Esophagus mucosa (tissue), 1 donor: ENCODE measurements around the gene PIK3C3. TPM values are rescaled to one million over a fixed set of nuclear protein-coding genes. Genes with fewer than 3 reads are reported as not detected.
A peak's percentile ranks its signal among the peaks of the same experiment; 100 is the strongest.

ENCODE experiments used
- ATAC-seq: fragments of 200-7000 bp; cut with Tn5 transposase; one replicate; pipeline ENCODE4 v1.9.1; 2020
- total RNA-seq: library from RNA; stranded (reverse); gene quantifications from one replicate; pipeline ENCODE4 v1.2.4, GENCODE V29; 2023
- donor health status: DM: yes; HTN: yes; CAD: no.

Gene PIK3C3
- total RNA-seq = 23.1 TPM

- peak; percentile 99 for ATAC-seq
These were observed at the start of gene PIK3C3 for GRCh38 chr18:41954827-41955613. Gene PIK3C3, plus strand, starts transcription at chr18:41955234. Its CDS starts 58 bp downstream, at chr18:41955292.

- ATAC-seq = no peak
These were observed 49.1 kb upstream of the PIK3C3 start for GRCh38 chr18:41905786-41906527.

DNA sequence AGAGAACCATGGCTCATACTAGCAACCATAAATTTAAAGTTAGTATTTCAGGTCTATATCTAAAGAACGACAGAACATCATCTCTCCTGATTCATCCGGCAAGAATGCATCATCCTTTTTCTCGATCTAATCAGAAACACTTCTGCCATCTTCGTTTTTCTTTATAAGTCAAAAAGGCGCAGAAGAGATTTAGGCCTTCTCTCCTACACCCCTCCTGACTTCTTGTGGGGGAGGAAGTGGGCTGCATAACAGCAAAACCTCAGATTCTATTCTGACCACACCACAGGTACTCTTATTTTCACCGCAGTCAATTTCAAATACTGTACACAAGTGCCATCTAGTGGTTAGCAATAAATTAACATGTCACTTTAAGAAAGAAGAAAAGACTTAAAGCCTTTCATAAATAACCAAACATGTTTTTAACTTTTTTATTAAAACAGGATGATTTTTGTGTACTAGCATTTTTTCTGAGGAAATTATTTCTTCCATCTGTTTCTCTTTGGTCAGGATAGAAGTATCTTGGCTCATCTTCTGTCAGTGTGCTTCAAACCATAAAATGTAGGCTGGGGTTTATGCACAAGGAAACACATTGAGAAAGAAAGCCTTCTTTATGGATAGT is 48.4 kb upstream of the PIK3C3 start:
- ATAC-seq = peak; percentile 55

DNA sequence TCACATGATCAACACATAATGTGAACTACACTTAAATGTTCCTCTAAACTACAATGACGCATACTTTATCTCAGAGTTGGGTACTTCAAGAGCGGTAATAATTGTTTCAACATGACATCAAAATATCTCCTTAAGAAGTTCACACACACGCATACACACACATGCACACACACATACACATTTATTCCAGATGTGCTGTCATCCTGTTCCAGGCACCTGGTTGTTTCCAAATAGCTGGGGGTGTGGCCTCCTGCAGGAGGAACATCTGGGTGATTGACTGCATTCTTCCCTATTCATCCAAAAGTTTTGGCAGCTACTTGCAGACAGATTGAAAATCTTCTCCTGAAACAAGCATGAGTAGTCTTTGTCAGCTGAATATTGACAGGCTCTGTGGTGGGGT is 37.9 kb upstream of the PIK3C3 start:
- ATAC-seq = no peak

DNA sequence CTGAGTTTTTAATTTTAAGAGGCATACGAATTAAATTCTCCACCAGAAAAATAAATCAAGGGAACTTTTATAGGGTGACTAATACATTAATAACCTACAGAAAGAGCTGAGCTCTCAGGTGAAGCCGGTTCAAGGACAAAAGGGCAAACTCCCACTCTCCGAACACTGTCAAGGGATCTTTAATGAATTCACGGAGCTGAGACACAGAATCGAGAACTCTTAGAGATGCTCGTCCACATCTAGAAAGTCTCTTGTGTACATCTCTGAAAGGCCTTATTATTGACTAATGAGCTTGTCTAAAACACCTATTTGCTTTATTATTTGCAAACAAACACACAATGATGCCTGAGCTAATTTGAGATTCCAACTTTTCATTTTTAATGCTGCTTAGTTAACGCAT is 33.3 kb upstream of the PIK3C3 start:
- ATAC-seq = no peak

- ATAC-seq = no peak
These were observed 32.9 kb upstream of the PIK3C3 start for GRCh38 chr18:41922176-41922575.

DNA sequence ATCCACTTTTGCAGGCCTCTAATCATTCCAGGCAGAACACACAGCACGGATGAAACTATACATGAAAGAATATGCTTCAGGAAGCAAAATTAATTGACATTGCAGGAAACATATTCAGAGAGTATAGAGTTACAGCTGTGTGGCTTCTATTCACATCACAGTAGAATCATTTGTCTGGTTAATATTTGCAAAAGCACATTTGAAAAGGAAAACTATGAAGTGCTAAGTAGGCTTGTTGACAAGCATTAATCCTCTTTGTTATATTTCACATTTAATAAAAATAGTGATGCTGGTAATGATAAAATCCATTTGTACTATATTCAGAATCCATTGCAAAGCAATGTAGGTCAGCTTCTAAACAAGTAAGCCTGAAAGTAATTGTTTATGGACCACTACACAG is 32.2 kb upstream of the PIK3C3 start:
- no peak for ATAC-seq

- ATAC-seq = no peak
These were observed 31.6 kb upstream of the PIK3C3 start for GRCh38 chr18:41923446-41923845.

GRCh38 chr18:41928581-41928980 is 26.5 kb upstream of the PIK3C3 start:
- no peak for ATAC-seq

DNA sequence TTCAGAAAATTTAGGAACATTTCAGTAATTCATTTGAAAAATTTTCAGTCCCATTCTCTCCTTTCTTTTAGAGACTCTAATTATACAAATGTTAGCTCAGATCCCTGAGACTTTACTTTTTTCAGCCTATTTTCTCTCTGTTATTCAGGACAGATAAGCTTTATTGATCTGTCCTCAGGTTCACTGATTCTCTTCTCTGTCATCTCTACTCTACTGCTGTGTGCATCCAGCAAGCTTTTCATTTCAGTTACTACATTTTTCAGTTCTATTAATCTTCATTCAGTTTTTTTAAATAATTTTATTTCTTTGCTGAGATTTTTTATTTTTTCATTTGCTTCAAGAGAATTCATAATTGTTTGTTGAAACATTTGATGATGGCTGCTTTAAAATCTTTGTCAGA is 22.1 kb upstream of the PIK3C3 start:
- ATAC-seq = no peak

DNA sequence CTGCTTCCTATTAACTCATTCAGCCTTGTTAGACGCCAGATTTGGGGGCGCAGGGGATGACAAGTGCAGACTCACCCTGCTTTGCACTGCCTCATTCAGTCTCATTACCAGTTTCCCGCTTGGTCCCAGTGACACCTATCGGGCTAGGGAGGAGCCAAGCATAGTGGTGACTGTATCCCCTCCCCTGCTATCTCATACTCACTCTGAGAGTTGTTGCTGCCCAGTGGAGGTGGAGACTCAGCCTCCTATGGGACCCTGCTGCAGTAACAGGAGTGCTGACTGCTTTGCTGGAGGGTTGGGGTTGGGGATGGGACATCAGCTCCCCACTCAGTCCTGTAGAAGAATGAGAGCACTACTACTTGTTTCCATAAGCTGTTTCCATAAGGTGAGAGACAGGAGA is 21.3 kb upstream of the PIK3C3 start:
- ATAC-seq = no peak

DNA sequence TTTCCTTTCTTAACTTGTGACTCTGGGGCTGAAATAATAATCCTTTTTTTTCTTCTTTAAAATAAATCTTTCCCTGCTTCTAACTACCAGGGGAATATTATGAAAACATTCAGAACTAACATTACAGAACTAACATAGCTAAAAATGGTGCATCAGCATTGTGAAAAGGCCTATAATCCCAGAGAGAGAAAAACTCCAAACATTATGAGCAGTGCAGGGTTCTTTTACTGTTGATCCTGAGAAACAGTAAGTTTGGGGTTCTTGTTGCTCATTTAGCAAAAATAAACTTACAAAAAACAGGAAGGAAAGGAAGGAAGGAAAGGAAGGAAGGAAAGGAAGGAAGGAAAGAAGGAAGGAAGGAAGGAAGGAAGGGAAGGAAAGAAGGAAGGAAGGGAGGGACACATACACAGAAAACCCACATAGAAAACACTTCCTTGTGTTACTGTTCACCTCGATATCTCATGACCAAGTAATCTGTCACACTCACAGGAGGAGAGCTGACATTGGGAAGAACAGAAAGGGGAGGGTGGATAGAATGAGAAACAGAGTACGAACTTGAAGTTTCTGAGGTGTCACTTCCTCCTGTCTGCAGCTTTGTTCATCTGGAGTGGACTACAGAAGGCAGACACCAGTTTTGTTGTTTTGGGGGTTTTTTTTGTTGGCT is 18.4 kb upstream of the PIK3C3 start:
- no peak for ATAC-seq

GRCh38 chr18:41938445-41938844 is 16.6 kb upstream of the PIK3C3 start:
- no peak for ATAC-seq

DNA sequence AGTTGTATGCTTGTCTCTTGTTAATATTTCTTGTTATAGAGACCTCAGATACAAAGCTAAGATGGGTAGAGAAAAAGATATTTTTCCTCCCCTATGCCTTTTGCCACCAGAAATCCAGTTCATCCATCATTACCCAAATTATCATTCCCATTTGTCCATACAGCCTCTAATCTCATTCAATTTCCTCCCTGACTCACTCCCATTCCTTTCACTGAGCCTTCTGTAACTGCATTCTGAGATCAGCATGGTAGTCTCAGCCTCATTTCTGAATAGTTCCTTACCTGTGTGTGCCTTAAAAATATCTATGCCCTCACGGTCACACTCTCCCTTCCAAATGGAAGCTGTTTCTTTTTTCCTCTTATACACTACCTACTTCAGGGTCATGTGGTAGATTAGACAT is 15.7 kb upstream of the PIK3C3 start:
- ATAC-seq = no peak

- no peak for ATAC-seq
These were observed 14.4 kb upstream of the PIK3C3 start for GRCh38 chr18:41940506-41941215.

- ATAC-seq = no peak
These were observed 12.8 kb upstream of the PIK3C3 start for GRCh38 chr18:41942254-41942653.

- no peak for ATAC-seq
These were observed 6.4 kb upstream of the PIK3C3 start for GRCh38 chr18:41948544-41949110.

- no peak for ATAC-seq
These were observed 5.7 kb upstream of the PIK3C3 start for GRCh38 chr18:41949206-41949920.

DNA sequence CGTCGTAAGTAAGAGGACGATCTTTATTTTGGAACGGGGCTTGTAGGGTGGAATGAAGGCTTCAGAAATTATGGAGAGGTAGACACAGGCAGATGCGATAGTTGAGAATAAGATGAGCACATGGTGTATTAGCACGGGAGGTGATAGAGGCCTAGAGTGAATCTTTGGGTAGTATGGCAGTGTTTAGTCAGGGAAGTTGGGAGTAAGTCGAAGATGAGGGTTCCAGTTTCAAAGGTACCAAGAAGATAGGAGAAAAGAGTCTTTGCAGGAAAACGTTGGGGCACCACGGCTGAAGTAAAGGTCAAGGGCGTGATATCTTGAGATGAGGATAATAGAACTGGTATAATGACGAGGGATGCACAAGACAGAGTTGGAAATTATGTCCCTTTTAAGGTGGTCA is 654 bp downstream of the PIK3C3 start:
- no peak for ATAC-seq

DNA sequence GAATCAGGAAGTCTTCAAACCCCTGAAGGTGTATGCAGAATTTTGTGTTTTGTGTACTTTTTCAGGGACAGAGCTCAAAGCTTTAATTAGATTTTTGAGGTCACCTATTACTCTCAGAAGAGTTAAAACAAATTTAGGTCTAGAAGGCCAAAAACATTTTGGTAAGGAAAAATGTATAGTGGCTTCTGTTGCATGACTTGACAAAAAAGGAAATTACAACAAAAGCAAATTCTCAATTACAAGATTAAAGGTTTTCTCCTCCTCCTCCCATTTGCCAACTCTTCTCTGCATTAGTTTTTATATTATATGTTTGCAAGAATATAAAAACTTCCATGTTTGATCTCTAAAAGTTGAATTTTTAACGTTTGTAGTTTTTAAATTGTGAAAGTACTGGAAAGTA is 4.0 kb downstream of the PIK3C3 start:
- ATAC-seq = no peak

GRCh38 chr18:41965634-41966255 is 10.7 kb downstream of the PIK3C3 start:
- no peak for ATAC-seq
